ENCODE results near the gene FXN.

Gene FXN

DNA sequence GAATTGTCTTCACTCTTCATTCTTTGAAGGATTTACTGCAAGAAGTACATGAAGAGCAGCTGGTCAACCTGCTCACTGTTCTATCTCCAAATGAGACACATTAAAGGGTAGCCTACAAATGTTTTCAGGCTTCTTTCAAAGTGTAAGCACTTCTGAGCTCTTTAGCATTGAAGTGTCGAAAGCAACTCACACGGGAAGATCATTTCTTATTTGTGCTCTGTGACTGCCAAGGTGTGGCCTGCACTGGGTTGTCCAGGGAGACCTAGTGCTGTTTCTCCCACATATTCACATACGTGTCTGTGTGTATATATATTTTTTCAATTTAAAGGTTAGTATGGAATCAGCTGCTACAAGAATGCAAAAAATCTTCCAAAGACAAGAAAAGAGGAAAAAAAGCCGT is 37.6 kb downstream of the FXN start:
- TF ChIP-seq, protein P1, sequence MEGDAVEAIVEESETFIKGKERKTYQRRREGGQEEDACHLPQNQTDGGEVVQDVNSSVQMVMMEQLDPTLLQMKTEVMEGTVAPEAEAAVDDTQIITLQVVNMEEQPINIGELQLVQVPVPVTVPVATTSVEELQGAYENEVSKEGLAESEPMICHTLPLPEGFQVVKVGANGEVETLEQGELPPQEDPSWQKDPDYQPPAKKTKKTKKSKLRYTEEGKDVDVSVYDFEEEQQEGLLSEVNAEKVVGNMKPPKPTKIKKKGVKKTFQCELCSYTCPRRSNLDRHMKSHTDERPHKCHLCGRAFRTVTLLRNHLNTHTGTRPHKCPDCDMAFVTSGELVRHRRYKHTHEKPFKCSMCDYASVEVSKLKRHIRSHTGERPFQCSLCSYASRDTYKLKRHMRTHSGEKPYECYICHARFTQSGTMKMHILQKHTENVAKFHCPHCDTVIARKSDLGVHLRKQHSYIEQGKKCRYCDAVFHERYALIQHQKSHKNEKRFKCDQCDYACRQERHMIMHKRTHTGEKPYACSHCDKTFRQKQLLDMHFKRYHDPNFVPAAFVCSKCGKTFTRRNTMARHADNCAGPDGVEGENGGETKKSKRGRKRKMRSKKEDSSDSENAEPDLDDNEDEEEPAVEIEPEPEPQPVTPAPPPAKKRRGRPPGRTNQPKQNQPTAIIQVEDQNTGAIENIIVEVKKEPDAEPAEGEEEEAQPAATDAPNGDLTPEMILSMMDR (IDR thresholded peaks at IDR 0.05; ENCODE audit: low read length) = no peak
- Histone ChIP-seq H3K27ac (ENCODE audit: low read length) (no peak overlapping the region), H3K4me1 (ENCODE audit: low read length) (no peaks in the 10 kb centered on the region), H3K79me2 (ENCODE audit: low read length) (no peaks in the 10 kb centered on the region), H3K4me3 (ENCODE audit: low read length) (no peak overlapping the region), H3K9me3 (replicated peaks; ENCODE audit: insufficient read depth, low read length) (no peaks in the 10 kb centered on the region), H3K27me3 (replicated peaks; ENCODE audit: insufficient read depth, low read length) (no peaks in the 10 kb centered on the region), H3K9ac (ENCODE audit: low read length) (no peak overlapping the region), H2AFZ (ENCODE audit: low read length) (no peak overlapping the region), H3K9me2 (replicated peaks; ENCODE audit: insufficient read depth, low read length) (no peaks in the 10 kb centered on the region), H3F3A (ENCODE audit: insufficient read depth, low read length) (no peaks in the 10 kb centered on the region), H3K36me3 (replicated peaks; ENCODE audit: insufficient read depth, low read length) (no peaks in the 10 kb centered on the region), H3K4me2 (ENCODE audit: low read depth, low read length) (no peak overlapping the region), H4K20me1 (ENCODE audit: insufficient read depth, low read length) (no peaks in the 10 kb centered on the region)
- no peak for DNase-seq

GRCh38 chr9:69074801-69075200 is 39.2 kb downstream of the FXN start:
- no peaks in the 10 kb centered on the region for H3K27me3 ChIP-seq (replicated peaks; ENCODE audit: insufficient read depth, low read length)
- H3K4me2 ChIP-seq (ENCODE audit: low read depth, low read length) = no peak overlapping the region
- no peak for DNase-seq
- no peak overlapping the region for H2AFZ ChIP-seq (ENCODE audit: low read length)
- TF ChIP-seq, protein P1 (IDR thresholded peaks at IDR 0.05; ENCODE audit: low read length) = no peak
- TF ChIP-seq EZH2phosphoT487 (IDR thresholded peaks at IDR 0.05; ENCODE audit: low read length) (no peak), EZH2 (optimal IDR thresholded peaks at IDR 0.05; ENCODE audit: low read depth, low read length) (no peak)
- no peaks in the 10 kb centered on the region for H3K79me2 ChIP-seq (ENCODE audit: low read length)
- no peaks in the 10 kb centered on the region for H3K9me2 ChIP-seq (replicated peaks; ENCODE audit: insufficient read depth, low read length)
- H3K27ac ChIP-seq (ENCODE audit: low read length) = no peak overlapping the region
- H3K9me3 ChIP-seq (replicated peaks; ENCODE audit: insufficient read depth, low read length) = no peaks in the 10 kb centered on the region
- H4K20me1 ChIP-seq (ENCODE audit: insufficient read depth, low read length) = no peaks in the 10 kb centered on the region
- no peaks in the 10 kb centered on the region for H3K4me1 ChIP-seq (ENCODE audit: low read length)
- no peak overlapping the region for H3K9ac ChIP-seq (ENCODE audit: low read length)
- H3K36me3 ChIP-seq (replicated peaks; ENCODE audit: insufficient read depth, low read length) = no peaks in the 10 kb centered on the region
- H3K4me3 ChIP-seq (ENCODE audit: low read length) = no peak overlapping the region
- no peaks in the 10 kb centered on the region for H3F3A ChIP-seq (ENCODE audit: insufficient read depth, low read length)

GRCh38 chr9:69076550-69076949 is 41.0 kb downstream of the FXN start:
- H3K9me2 ChIP-seq (replicated peaks; ENCODE audit: insufficient read depth, low read length) = no peaks in the 10 kb centered on the region
- no peak for DNase-seq
- H3K36me3 ChIP-seq (replicated peaks; ENCODE audit: insufficient read depth, low read length) = no peaks in the 10 kb centered on the region
- H3K79me2 ChIP-seq (ENCODE audit: low read length) = no peaks in the 10 kb centered on the region
- H3K4me1 ChIP-seq (ENCODE audit: low read length) = no peaks in the 10 kb centered on the region
- no peaks in the 10 kb centered on the region for H3K9me3 ChIP-seq (replicated peaks; ENCODE audit: insufficient read depth, low read length)
- no peak overlapping the region for H3K4me3 ChIP-seq (ENCODE audit: low read length)
- no peak overlapping the region for H3K27ac ChIP-seq (ENCODE audit: low read length)
- H2AFZ ChIP-seq (ENCODE audit: low read length) = no peak overlapping the region
- no peak overlapping the region for H3K9ac ChIP-seq (ENCODE audit: low read length)
- TF ChIP-seq EZH2 (optimal IDR thresholded peaks at IDR 0.05; ENCODE audit: low read depth, low read length) = no peak
- no peaks in the 10 kb centered on the region for H4K20me1 ChIP-seq (ENCODE audit: insufficient read depth, low read length)
- no peak overlapping the region for H3K4me2 ChIP-seq (ENCODE audit: low read depth, low read length)
- no peaks in the 10 kb centered on the region for H3K27me3 ChIP-seq (replicated peaks; ENCODE audit: insufficient read depth, low read length)
- H3F3A ChIP-seq (ENCODE audit: insufficient read depth, low read length) = no peaks in the 10 kb centered on the region

GRCh38 chr9:69078069-69078468 is 42.5 kb downstream of the FXN start:
- DNase-seq = no peak

More at GRCh38 chr9:69078069-69078468, 42.5 kb downstream of the FXN start:
- Histone ChIP-seq H4K20me1 (ENCODE audit: insufficient read depth, low read length) (no peaks in the 10 kb centered on the region), H3K4me1 (ENCODE audit: low read length) (no peaks in the 10 kb centered on the region), H3K27me3 (replicated peaks; ENCODE audit: insufficient read depth, low read length) (no peaks in the 10 kb centered on the region), H3K4me2 (ENCODE audit: low read depth, low read length) (no peak overlapping the region), H3K9ac (ENCODE audit: low read length) (no peak overlapping the region), H3K9me3 (replicated peaks; ENCODE audit: insufficient read depth, low read length) (no peaks in the 10 kb centered on the region), H3K36me3 (replicated peaks; ENCODE audit: insufficient read depth, low read length) (no peaks in the 10 kb centered on the region), H3K27ac (ENCODE audit: low read length) (no peak overlapping the region), H3K4me3 (ENCODE audit: low read length) (no peak overlapping the region), H3F3A (ENCODE audit: insufficient read depth, low read length) (no peaks in the 10 kb centered on the region), H3K9me2 (replicated peaks; ENCODE audit: insufficient read depth, low read length) (no peaks in the 10 kb centered on the region), H3K79me2 (ENCODE audit: low read length) (no peaks in the 10 kb centered on the region), H2AFZ (ENCODE audit: low read length) (no peak overlapping the region)
- TF ChIP-seq EZH2 (optimal IDR thresholded peaks at IDR 0.05; ENCODE audit: low read depth, low read length) (no peak), EZH2phosphoT487 (IDR thresholded peaks at IDR 0.05; ENCODE audit: low read length) (no peak)
- TF ChIP-seq, protein P1 (IDR thresholded peaks at IDR 0.05; ENCODE audit: low read length) = no peak

Data from MM.1S (cell line).